GM19240 (cell line): ENCODE data around the gene TRAFD1.

Experiments
- DNase-seq: peaks from one replicate; pipeline ENCODE4 v3.0.0; 2011; ENCODE audit warnings: low spot score; ENCODE audit not compliant: insufficient read length

Gene TRAFD1

GRCh38 chr12:112198120-112198733 is 72.9 kb downstream of the TRAFD1 start:
- peak; percentile 37 for DNase-seq

- DNase-seq, result no peak
Observed at GRCh38 chr12:112199136-112199535, 73.8 kb downstream of the TRAFD1 start.
